IMR-90 (cell line): Measurements from ENCODE around the gene SNAP23. TPM values are rescaled to one million over a fixed set of nuclear protein-coding genes. Genes with fewer than 3 reads are reported as not detected.
A peak's percentile ranks its signal among the peaks of the same experiment; 100 is the strongest.

Experiments
- ATAC-seq: fragments of 200-7000 bp; cut with Tn5 transposase; 2 replicates; pipeline ENCODE4 v1.9.1; 2020; ENCODE audit warnings: low read depth, mild to moderate bottlenecking, moderate library complexity
- BruUV-seq: library from RNA; stranded (reverse); fragments of 400-500 nt; replicated peaks from 2 replicates; lab custom pipeline; 2021; lab: Mats Ljungman, UMichigan
- CTCF ChIA-PET: fragments of 300-600 bp; formaldehyde crosslinking; extraction: SDS; loops from one replicate; lab custom pipeline; 2021; ENCODE audit warnings: antibody characterized with exemption; lab: Yijun Ruan, JAX
- POLR2A ChIA-PET: fragments of 300-600 bp; sonication (Branson Sonifier 250); formaldehyde crosslinking; loops from one replicate; lab custom pipeline; 2022; ENCODE audit warnings: antibody characterized with exemption; ENCODE audit not compliant: unreplicated experiment; lab: Charles Lee
- DNase-seq: peaks from one replicate; pipeline ENCODE4 v3.0.0; 2013
- H2AFZ ChIP-seq: replicated peaks from 2 replicates; pipeline ENCODE3; 2013; ENCODE audit warnings: low read length, mild to moderate bottlenecking; ENCODE audit not compliant: poor library complexity
- H2AK5ac ChIP-seq: 2 replicates; pipeline ENCODE4 v1.6.1; 2013; ENCODE audit warnings: low read depth, low read length, inconsistent platforms
- H2AK9ac ChIP-seq: replicated peaks from 2 replicates; pipeline ENCODE3; 2013; ENCODE audit warnings: mild to moderate bottlenecking, low read depth, low read length, moderate library complexity; ENCODE audit not compliant: poor library complexity
- H2BK120ac ChIP-seq: 2 replicates; pipeline ENCODE4 v1.6.1; 2013; ENCODE audit warnings: low read depth, low read length, inconsistent platforms
- H2BK15ac ChIP-seq: 3 replicates; pipeline ENCODE4 v1.6.1; 2013; ENCODE audit warnings: low read depth, low read length, inconsistent platforms
- H2BK20ac ChIP-seq: 2 replicates; pipeline ENCODE4 v1.6.1; 2013; ENCODE audit warnings: low read depth, mild to moderate bottlenecking, inconsistent platforms, low read length, moderate library complexity
- H2BK5ac ChIP-seq: 2 replicates; pipeline ENCODE4 v1.6.1; 2013; ENCODE audit warnings: mild to moderate bottlenecking, low read depth, low read length, inconsistent platforms; ENCODE audit not compliant: poor library complexity, severe bottlenecking
- H3K14ac ChIP-seq: replicated peaks from 2 replicates; pipeline ENCODE4 v1.6.1; 2013; ENCODE audit warnings: low read depth, low read length, inconsistent platforms
- H3K18ac ChIP-seq: 2 replicates; pipeline ENCODE4 v1.6.1; 2013; ENCODE audit warnings: low read depth, low read length, control low read depth
- H3K23ac ChIP-seq: 2 replicates; pipeline ENCODE4 v1.6.1; 2013; ENCODE audit warnings: low read depth, low read length, inconsistent platforms
- H3K27ac ChIP-seq: 2 replicates; pipeline ENCODE4 v1.5.1; 2013; ENCODE audit warnings: mild to moderate bottlenecking, control low read depth, low read length; ENCODE audit not compliant: insufficient read depth
- H3K27me3 ChIP-seq: 2 replicates; pipeline ENCODE4 v1.6.1; 2013; ENCODE audit warnings: low read length; ENCODE audit not compliant: control insufficient read depth, insufficient read depth
- H3K36me3 ChIP-seq: 2 replicates; pipeline ENCODE4 v1.6.1; 2013; ENCODE audit warnings: low read length, mixed read lengths; ENCODE audit not compliant: control insufficient read depth, insufficient read depth
- H3K4ac ChIP-seq: 2 replicates; pipeline ENCODE4 v1.6.1; 2013; ENCODE audit warnings: low read depth, low read length, inconsistent platforms
- H3K4me1 ChIP-seq: 2 replicates; pipeline ENCODE4 v1.6.1; 2013; ENCODE audit warnings: low read length, mixed read lengths; ENCODE audit not compliant: control insufficient read depth, insufficient read depth
- H3K4me2 ChIP-seq: 2 replicates; pipeline ENCODE4 v1.6.1; 2013; ENCODE audit warnings: low read depth, mild to moderate bottlenecking, control low read depth, low read length, moderate library complexity
- H3K4me3 ChIP-seq: 2 replicates; pipeline ENCODE4 v1.5.1; 2013; ENCODE audit warnings: low read depth, mild to moderate bottlenecking, control low read depth, low read length, moderate library complexity; ENCODE audit not compliant: insufficient read depth
- H3K56ac ChIP-seq: 2 replicates; pipeline ENCODE4 v1.6.1; 2013; ENCODE audit warnings: low read length, inconsistent platforms; ENCODE audit not compliant: insufficient read depth; ENCODE audit errors: extremely low read depth
- H3K79me1 ChIP-seq, 2 experiments: 2 replicates each; pipeline ENCODE4 v1.6.1; 2013; ENCODE audit warnings: low read length in 2 of 2, inconsistent platforms in 1 of 2, low read depth in 1 of 2
- H3K9ac ChIP-seq: 2 replicates; pipeline ENCODE4 v1.6.1; 2013; ENCODE audit warnings: low read depth, low read length, control low read depth
- H3K9me1 ChIP-seq: 2 replicates; pipeline ENCODE4 v1.6.1; 2013; ENCODE audit warnings: low read length, inconsistent platforms; ENCODE audit not compliant: insufficient read depth
- H3K9me3 ChIP-seq: 2 replicates; pipeline ENCODE4 v1.6.1; 2013; ENCODE audit warnings: low read length; ENCODE audit not compliant: control insufficient read depth, insufficient read depth
- H4K20me1 ChIP-seq: 2 replicates; pipeline ENCODE4 v1.6.1; 2013; ENCODE audit warnings: low read length, inconsistent platforms; ENCODE audit not compliant: insufficient read depth
- H4K5ac ChIP-seq: 2 replicates; pipeline ENCODE4 v1.6.1; 2013; ENCODE audit warnings: mild to moderate bottlenecking, low read depth, low read length, control low read depth
- H4K8ac ChIP-seq, 2 experiments: 2 replicates each; pipeline ENCODE4 v1.6.1; 2013; ENCODE audit warnings: low read depth in 2 of 2, low read length in 2 of 2, control low read depth in 1 of 2, inconsistent platforms in 1 of 2
- H4K91ac ChIP-seq: 2 replicates; pipeline ENCODE4 v1.6.1; 2013; ENCODE audit warnings: low read depth, low read length, inconsistent platforms; ENCODE audit not compliant: insufficient read depth
- BHLHE40 ChIP-seq: fragments of 150-350 bp; IDR thresholded peaks from 2 replicates; pipeline ENCODE4 v1.6.1; 2016; ENCODE audit warnings: mild to moderate bottlenecking, low read depth, low read length
- CEBPB ChIP-seq: IDR thresholded peaks from 2 replicates; pipeline ENCODE4 v1.6.1; 2012; ENCODE audit warnings: low read depth, low read length, improper control_type of control experiment
- CTCF ChIP-seq: conservative IDR thresholded peaks from 2 replicates; pipeline ENCODE4 v1.5.1; 2012; ENCODE audit warnings: mild to moderate bottlenecking, low read depth, low read length, improper control_type of control experiment
- ELK1 ChIP-seq: fragments of 150-350 bp; IDR thresholded peaks from 2 replicates; pipeline ENCODE4 v1.6.1; 2016; ENCODE audit warnings: low read depth, mild to moderate bottlenecking, low read length, moderate library complexity, borderline replicate concordance
- MAFK ChIP-seq: IDR thresholded peaks from 2 replicates; pipeline ENCODE4 v1.6.1; 2012; ENCODE audit warnings: low read depth, low read length, improper control_type of control experiment
- MAZ ChIP-seq: IDR thresholded peaks from 2 replicates; pipeline ENCODE4 v1.6.1; 2012; ENCODE audit warnings: low read depth, mild to moderate bottlenecking, low read length, improper control_type of control experiment, moderate library complexity, borderline replicate concordance
- MXI1 ChIP-seq: IDR thresholded peaks from 2 replicates; pipeline ENCODE4 v1.6.1; 2012; ENCODE audit warnings: low read depth, mild to moderate bottlenecking, low read length, moderate library complexity, borderline replicate concordance
- NFE2L2 ChIP-seq: fragments of 150-350 bp; IDR thresholded peaks from 2 replicates; pipeline ENCODE4 v1.6.1; 2016; ENCODE audit warnings: low read depth, mild to moderate bottlenecking, low read length
- POLR2A ChIP-seq: IDR thresholded peaks from 2 replicates; pipeline ENCODE4 v1.6.1; 2012; ENCODE audit warnings: mild to moderate bottlenecking, low read depth, low read length
- RAD21 ChIP-seq: IDR thresholded peaks from 2 replicates; pipeline ENCODE4 v1.6.1; 2012; ENCODE audit warnings: low read length, improper control_type of control experiment
- RCOR1 ChIP-seq: IDR thresholded peaks from 2 replicates; pipeline ENCODE4 v1.6.1; 2012; ENCODE audit warnings: mild to moderate bottlenecking, low read length, improper control_type of control experiment; ENCODE audit not compliant: insufficient replicate concordance
- RFX5 ChIP-seq: IDR thresholded peaks from 2 replicates; pipeline ENCODE4 v1.8.0; 2012; ENCODE audit warnings: low read depth, mild to moderate bottlenecking, low read length, moderate library complexity
- WGBS, 2 experiments: methylation state at CpG; one replicate each; pipeline versions ENCODE4 v1.1.5 to v1.1.7; 2013; ENCODE audit warnings: missing lambda C conversion rate in 2 of 2; ENCODE audit not compliant: insufficient read length in 1 of 2; ENCODE audit errors: extremely low coverage in 2 of 2; 5-methylcytosine and 5-hydroxymethylcytosine counted together
- dilution Hi-C: fragments of 300-500 bp; cut with HindIII; formaldehyde crosslinking; loops from one replicate; pipeline ENCODE4 v1.14.3; 2018; ENCODE audit warnings: low sequenced_read_pairs; ENCODE audit not compliant: unreplicated experiment
- in situ Hi-C: fragments of 300-500 bp; cut with MboI; formaldehyde crosslinking; loops from 3 replicates; pipeline ENCODE4 v1.14.3; 2019; ENCODE audit warnings: low sequenced_read_pairs, inconsistent platforms, mixed read lengths
- intact Hi-C: fragments of 100-400 bp; cut with micrococcal nuclease; formaldehyde crosslinking; loops from 2 replicates; pipeline ENCODE4 v1.10.0; 2022
- polyA plus RNA-seq, 3 experiments: library from polyadenylated mRNA; depleted of rRNA; stranded (reverse); fragments of >200 nt; gene quantifications; 2 replicates each; pipeline ENCODE4 v1.2.3, GENCODE V29; 2012; ENCODE audit warnings: low replicate concordance in 1 of 3
- total RNA-seq: library from RNA; depleted of rRNA; stranded (reverse); fragments of >200 nt; gene quantifications from 2 replicates; pipeline ENCODE4 v1.2.3, GENCODE V29; 2012

The SNAP23 gene
- total and polyA plus RNA-seq, 2 of the 4 experiments (the other 2 are of a cell fraction), result 36.0 to 45.5 TPM

- TF ChIP-seq ELK1 (no peak), CEBPB (0 out of 2 replicates have a peak, but pooled peaks have one; percentile 34), MXI1 (peak; percentile 36)
Measured at GRCh38 chr15:42495361-42496212, at the start of gene SNAP23 (continued).

- H3K36me3 ChIP-seq, result peaks cover 47% of the 10 kb centered on the region
- no TSS peak for BruUV-seq
- no peak for TF ChIP-seq ELK1
- no peak for TF ChIP-seq CTCF
- TF ChIP-seq MAFK, result no peak
- no peak for TF ChIP-seq RFX5
- no peak for TF ChIP-seq NFE2L2
- TF ChIP-seq RCOR1, result no peak
- no peak for TF ChIP-seq BHLHE40
- no peak for TF ChIP-seq POLR2A
- no peak for TF ChIP-seq MAZ
- no peak for TF ChIP-seq RAD21
- TF ChIP-seq CEBPB, result no peak
Measured at GRCh38 chr15:42447599-42447998, 47.8 kb upstream of the SNAP23 start.

More at GRCh38 chr15:42447599-42447998, 47.8 kb upstream of the SNAP23 start:
- ChIA-PET CTCF (no interaction called here), POLR2A (no interaction called here)
- Histone ChIP-seq H3K18ac (no peak overlapping the region), H3K4me1 (peaks cover 2% of the 10 kb centered on the region; the same call in 1 of the 2 replicates), H2AK5ac (no peak overlapping the region), H3K79me1 (peaks cover 14 to 35% of the 10 kb centered on the region in 2 experiments), H3K14ac (no peak overlapping the region), H2AK9ac (no peak overlapping the region), H2BK20ac (no peak overlapping the region), H3K27me3 (no peaks in the 10 kb centered on the region), H2BK120ac (no peak overlapping the region), H3K9me1 (peaks cover 3% of the 10 kb centered on the region; the same call in 1 of the 2 replicates), H4K5ac (no peak overlapping the region), H3K4me3 (no peak overlapping the region), H3K27ac (no peak overlapping the region), H3K9ac (no peak overlapping the region), H4K20me1 (no peaks in the 10 kb centered on the region), H3K56ac (no peak overlapping the region), H3K23ac (no peak overlapping the region), H4K91ac (no peak overlapping the region), H3K9me3 (no peaks in the 10 kb centered on the region), H2BK5ac (no peak overlapping the region), H3K4ac (no peak overlapping the region), H3K4me2 (no peak overlapping the region), H4K8ac (no peak overlapping the region), H2AFZ (no peak overlapping the region), H2BK15ac (no peak overlapping the region)
- intact Hi-C loops, result no loop called here
- in situ Hi-C loops, result no loop called here
- DNase-seq, result no peak
- dilution Hi-C loops, result no loop called here
- no CpG with 5 or more reads among the region's 2 CpGs for WGBS, 2 experiments
- ATAC-seq, result no peak
